NOMO-1 treated with dmso at 0.1 percent for 144 hours (cell line): ENCODE data around the gene FBXL20.

Source experiments
- DNase-seq: peaks from one replicate; lab custom pipeline; 2025; ENCODE audit not compliant: unreplicated experiment; lab: John Stamatoyannopoulos, UW

The FBXL20 gene

GRCh38 chr17:39208893-39209292 lies 192.5 kb downstream of the FBXL20 start:
- no peak for DNase-seq

- DNase-seq: no peak
Measured at GRCh38 chr17:39208136-39208535, 193.3 kb downstream of the FBXL20 start.

DNA sequence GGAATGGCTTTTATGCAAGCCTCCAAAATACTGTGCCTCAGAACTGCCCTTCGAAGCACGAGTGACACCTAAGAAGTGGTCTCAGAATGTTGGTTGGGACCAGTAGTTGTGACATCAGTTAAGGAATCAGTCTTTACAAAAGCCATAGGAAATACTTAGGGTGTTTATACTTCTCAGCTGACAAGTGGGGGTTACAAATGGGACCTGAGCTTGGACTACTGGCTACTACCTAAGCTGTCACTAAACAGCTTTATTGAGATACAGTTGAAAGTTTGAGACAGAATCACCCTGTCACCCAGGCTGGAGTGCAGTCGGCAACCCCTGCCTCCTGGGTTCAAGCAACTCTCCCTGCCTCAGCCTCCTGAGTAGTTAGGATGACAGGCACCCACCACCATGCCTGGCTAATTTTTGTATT lies 196.3 kb downstream of the FBXL20 start:
- no peak for DNase-seq

GRCh38 chr17:39204245-39204644 lies 197.2 kb downstream of the FBXL20 start:
- no peak for DNase-seq
